Medulla oblongata (tissue), 1 donor: ENCODE measurements around the gene CEP20.

Source experiments
- DNase-seq: peaks from one replicate; pipeline ENCODE4 v3.0.0-alpha.2; 2015; ENCODE audit errors: extremely low spot score

CEP20 gene

GRCh38 chr16:15832241-15832640, 56.2 kb downstream of the CEP20 start:
- DNase-seq, result no peak

GRCh38 chr16:15830832-15831451, 57.5 kb downstream of the CEP20 start:
- DNase-seq, result no peak

- peak; percentile 19 for DNase-seq
Measured at GRCh38 chr16:15829460-15829859, 58.9 kb downstream of the CEP20 start.

GRCh38 chr16:15827709-15828343, 60.6 kb downstream of the CEP20 start:
- no peak for DNase-seq

GRCh38 chr16:15827299-15827698, 61.1 kb downstream of the CEP20 start:
- no peak for DNase-seq

DNA sequence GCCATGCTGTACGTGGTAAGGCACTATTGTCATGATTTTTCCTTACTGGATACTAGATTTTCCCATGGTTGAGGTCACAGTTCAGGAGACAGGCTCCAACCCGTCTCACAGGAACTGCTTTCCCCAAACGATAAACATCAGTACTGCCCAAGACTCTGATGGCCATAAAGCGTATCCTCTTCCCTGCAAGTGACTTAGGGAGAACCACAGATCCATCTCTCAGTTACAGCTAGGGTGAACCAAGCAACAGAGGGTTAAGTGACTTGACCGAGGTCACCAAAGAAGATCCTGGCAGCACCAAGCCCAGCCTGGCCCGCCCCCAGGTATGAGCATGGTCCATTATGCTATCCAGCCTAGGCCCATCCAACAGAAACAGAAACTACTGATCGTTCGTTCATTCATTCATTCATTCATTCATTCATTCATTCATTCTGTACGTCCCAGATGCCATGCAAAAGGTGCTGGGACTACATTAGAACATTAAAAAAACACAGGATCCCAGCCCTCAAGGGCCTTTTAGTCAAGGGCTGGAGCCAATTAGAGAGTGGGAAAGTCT, 62.6 kb downstream of the CEP20 start:
- DNase-seq, result no peak

- DNase-seq, result peak; percentile 10
Measured at GRCh38 chr16:15822957-15823356, 65.4 kb downstream of the CEP20 start.

DNA sequence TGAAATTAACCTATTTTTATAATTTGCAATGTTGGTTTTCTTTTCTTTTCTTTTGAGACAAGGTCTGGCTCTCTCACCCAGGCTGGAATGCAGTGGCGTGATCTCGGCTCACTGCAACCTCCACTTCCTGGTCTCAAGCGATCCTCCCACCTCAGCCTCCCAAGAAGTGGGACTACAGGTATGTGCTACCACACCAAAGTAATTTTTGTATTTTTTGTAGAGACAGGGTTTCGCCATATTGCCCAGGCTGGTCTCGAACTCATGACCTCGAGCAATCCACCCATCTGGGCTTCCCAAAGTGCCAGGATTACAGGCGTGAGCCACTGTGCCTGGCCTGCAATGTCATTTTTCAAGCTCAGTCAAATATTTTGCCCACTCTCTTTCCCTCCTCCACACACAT, 67.6 kb downstream of the CEP20 start:
- no peak for DNase-seq

- no peak for DNase-seq
Measured at GRCh38 chr16:15819046-15819445, 69.4 kb downstream of the CEP20 start.

DNA sequence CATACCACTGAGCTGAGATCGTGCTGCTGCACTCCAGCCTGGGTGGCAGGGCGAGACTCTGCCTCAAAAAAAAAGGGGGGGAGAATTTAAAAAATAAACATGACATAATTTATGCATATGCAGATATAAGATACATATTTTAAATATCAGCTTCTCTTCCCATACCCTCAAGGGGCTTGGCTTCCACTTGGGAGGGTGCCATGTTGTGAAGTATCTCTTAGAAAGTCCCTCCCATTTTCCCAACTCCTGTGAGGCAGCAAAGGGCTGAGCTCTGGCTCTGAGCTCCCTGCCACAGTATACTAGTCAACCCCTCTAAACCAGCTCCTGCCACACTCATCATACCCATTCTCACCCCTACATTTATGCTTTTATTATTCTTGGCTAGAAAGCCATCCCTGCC, 71.0 kb downstream of the CEP20 start:
- DNase-seq, result no peak

DNA sequence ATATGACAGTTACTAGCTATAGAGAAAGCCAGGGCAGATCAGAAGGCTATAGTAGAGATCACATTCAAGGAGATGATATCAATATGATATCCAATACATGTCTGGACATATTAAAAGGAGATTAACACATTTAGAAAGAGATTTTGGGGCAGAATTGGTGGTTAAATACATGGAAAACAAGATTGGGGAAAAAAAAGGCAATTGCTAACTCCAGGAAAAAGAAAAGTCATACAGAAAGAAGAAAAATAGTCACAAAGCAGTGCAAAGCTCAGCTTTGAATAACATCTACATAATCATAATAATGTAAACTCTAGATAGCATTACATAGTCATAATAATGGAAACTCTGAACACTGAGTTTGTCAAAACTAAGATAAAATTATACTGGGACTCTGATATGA, 72.2 kb downstream of the CEP20 start:
- DNase-seq, result no peak
